Endothelial cell (in vitro differentiated cells): ENCODE results near the gene JAZF1. TPM values are rescaled to one million over a fixed set of nuclear protein-coding genes. Genes with fewer than 3 reads are reported as not detected.

Source experiments
- DNase-seq: peaks from one replicate; pipeline ENCODE4 v3.0.0; 2021; ENCODE audit warnings: low spot score
- H3K27ac Mint-ChIP-seq: one replicate; pipeline ENCODE4 v1.8.0; 2021; ENCODE audit warnings: mixed read lengths, inconsistent platforms; ENCODE audit not compliant: unreplicated experiment
- H3K27me3 Mint-ChIP-seq: one replicate; pipeline ENCODE4 v1.8.0; 2021; ENCODE audit warnings: mild to moderate bottlenecking, moderate library complexity, mixed read lengths, inconsistent platforms; ENCODE audit not compliant: unreplicated experiment
- H3K36me3 Mint-ChIP-seq: one replicate; pipeline ENCODE4 v1.8.0; 2021; ENCODE audit warnings: mild to moderate bottlenecking, low read depth, mixed read lengths, inconsistent platforms; ENCODE audit not compliant: unreplicated experiment
- H3K4me1 Mint-ChIP-seq: one replicate; pipeline ENCODE4 v1.8.0; 2021; ENCODE audit warnings: mild to moderate bottlenecking, mixed read lengths, inconsistent platforms; ENCODE audit not compliant: unreplicated experiment
- H3K4me3 Mint-ChIP-seq: one replicate; pipeline ENCODE4 v1.8.0; 2021; ENCODE audit warnings: mild to moderate bottlenecking, mixed read lengths, inconsistent platforms; ENCODE audit not compliant: unreplicated experiment
- H3K9me3 Mint-ChIP-seq: one replicate; pipeline ENCODE4 v1.8.0; 2021; ENCODE audit warnings: mixed read lengths, inconsistent platforms; ENCODE audit not compliant: unreplicated experiment
- CTCF ChIP-seq: fragments of 200-600 bp; sonication (generic); IDR thresholded peaks from one replicate; pipeline ENCODE4 v1.5.0; 2021; ENCODE audit warnings: antibody characterized with exemption; ENCODE audit not compliant: unreplicated experiment
- total RNA-seq: library from RNA; stranded (reverse); fragmentation: NEBNext Ultra II Directional; extraction: Animal tissue kit (Norgen Biotek cat#: 25700); gene quantifications from one replicate; pipeline ENCODE4 v1.2.1, GENCODE V29; 2021; ENCODE audit not compliant: unreplicated experiment

JAZF1 gene
- total RNA-seq, 1 donor from 2014 or later: 8.5 TPM

GRCh38 chr7:27914409-27914808 lies 266.2 kb downstream of the JAZF1 start:
- H3K9me3 Mint-ChIP-seq: no peaks in the 10 kb centered on the region
- H3K4me3 Mint-ChIP-seq: no peak overlapping the region
- no peaks in the 10 kb centered on the region for H3K36me3 Mint-ChIP-seq
- DNase-seq: no peak
- H3K27ac Mint-ChIP-seq: no peak overlapping the region
- no peaks in the 10 kb centered on the region for H3K27me3 Mint-ChIP-seq
- H3K4me1 Mint-ChIP-seq: peaks cover 2% of the 10 kb centered on the region
- no peak for TF ChIP-seq CTCF

GRCh38 chr7:27912751-27913150 lies 267.8 kb downstream of the JAZF1 start:
- peaks cover 1% of the 10 kb centered on the region for H3K4me1 Mint-ChIP-seq
- DNase-seq: no peak
- no peak for TF ChIP-seq CTCF
- H3K27ac Mint-ChIP-seq: no peak overlapping the region
- H3K9me3 Mint-ChIP-seq: no peaks in the 10 kb centered on the region
- no peaks in the 10 kb centered on the region for H3K27me3 Mint-ChIP-seq
- no peaks in the 10 kb centered on the region for H3K36me3 Mint-ChIP-seq
- no peak overlapping the region for H3K4me3 Mint-ChIP-seq

GRCh38 chr7:27911920-27912319 lies 268.7 kb downstream of the JAZF1 start:
- DNase-seq: no peak
- Mint-ChIP-seq H3K27me3 (no peaks in the 10 kb centered on the region), H3K27ac (no peak overlapping the region), H3K36me3 (no peaks in the 10 kb centered on the region), H3K4me1 (no peaks in the 10 kb centered on the region), H3K4me3 (no peak overlapping the region), H3K9me3 (no peaks in the 10 kb centered on the region)
- no peak for TF ChIP-seq CTCF

- H3K4me1 Mint-ChIP-seq: no peaks in the 10 kb centered on the region
- no peak for TF ChIP-seq CTCF
- no peaks in the 10 kb centered on the region for H3K9me3 Mint-ChIP-seq
- no peak overlapping the region for H3K27ac Mint-ChIP-seq
- H3K4me3 Mint-ChIP-seq: no peak overlapping the region
- DNase-seq: no peak
- no peaks in the 10 kb centered on the region for H3K36me3 Mint-ChIP-seq
- H3K27me3 Mint-ChIP-seq: no peaks in the 10 kb centered on the region
Observed at GRCh38 chr7:27910326-27910725, 270.3 kb downstream of the JAZF1 start.

GRCh38 chr7:27908534-27909165 lies 271.9 kb downstream of the JAZF1 start:
- Mint-ChIP-seq H3K9me3 (no peaks in the 10 kb centered on the region), H3K27ac (no peak overlapping the region), H3K4me3 (no peak overlapping the region), H3K36me3 (no peaks in the 10 kb centered on the region), H3K27me3 (no peaks in the 10 kb centered on the region), H3K4me1 (no peaks in the 10 kb centered on the region)
- no peak for DNase-seq
- no peak for TF ChIP-seq CTCF
